Keratinocyte (primary cell): ENCODE data around the gene USP46. TPM values are rescaled to one million over a fixed set of nuclear protein-coding genes. Genes with fewer than 3 reads are reported as not detected.

Experiments
- DNase-seq: peaks from one replicate; pipeline ENCODE4 v3.0.0-alpha.2; 2011; ENCODE audit warnings: low read depth, missing footprints, low spot score
- FAIRE-seq: peaks from 2 replicates; lab custom pipeline; 2011; peaks lifted over from hg19 to GRCh38; lab: Jason Lieb, UNC
- H2AFZ ChIP-seq: 2 replicates; pipeline ENCODE4 v1.6.0; 2012; ENCODE audit warnings: low read length, control low read depth, inconsistent platforms; ENCODE audit not compliant: control insufficient read depth
- H3K27ac ChIP-seq: 2 replicates; pipeline ENCODE4 v1.5.1; 2011; ENCODE audit warnings: low read length; ENCODE audit not compliant: control insufficient read depth, insufficient read depth
- H3K27me3 ChIP-seq: 3 replicates; pipeline ENCODE4 v1.6.0; 2011; ENCODE audit warnings: low read length; ENCODE audit not compliant: control insufficient read depth, insufficient read depth; ENCODE audit errors: extremely low read depth
- H3K36me3 ChIP-seq, 2 experiments: 2 replicates in 1 of 2; 3 replicates in 1 of 2; pipeline ENCODE4 v1.5.1; 2011; ENCODE audit warnings: low read length in 2 of 2, mild to moderate bottlenecking in 1 of 2; ENCODE audit not compliant: control insufficient read depth in 2 of 2, insufficient read depth in 2 of 2; ENCODE audit errors: extremely low read depth in 1 of 2
- H3K4me1 ChIP-seq: 3 replicates; pipeline ENCODE4 v1.5.1; 2011; ENCODE audit warnings: low read length; ENCODE audit not compliant: control insufficient read depth, insufficient read depth; ENCODE audit errors: extremely low read depth
- H3K4me2 ChIP-seq: 3 replicates; pipeline ENCODE4 v1.6.0; 2011; ENCODE audit warnings: low read depth, low read length; ENCODE audit not compliant: control insufficient read depth, insufficient read depth; ENCODE audit errors: extremely low read depth
- H3K4me3 ChIP-seq, 3 experiments: fragments of 200-600 bp in 1 of 3; sonication (generic) in 1 of 3; 2 replicates in 2 of 3; 3 replicates in 1 of 3; pipeline ENCODE4 v1.5.1; 2011 to 2016; ENCODE audit warnings: low read length in 3 of 3, mild to moderate bottlenecking in 3 of 3, control low read depth in 2 of 3, inconsistent platforms in 1 of 3, low read depth in 1 of 3, mixed read lengths in 1 of 3, mixed run types in 1 of 3, moderate library complexity in 1 of 3; ENCODE audit not compliant: control insufficient read depth in 2 of 3, insufficient read depth in 2 of 3; ENCODE audit errors: extremely low read depth in 1 of 3
- H3K79me2 ChIP-seq: 2 replicates; pipeline ENCODE4 v1.6.0; 2012; ENCODE audit warnings: low read length; ENCODE audit not compliant: control insufficient read depth, insufficient read depth
- H3K9ac ChIP-seq: 3 replicates; pipeline ENCODE4 v1.6.0; 2011; ENCODE audit warnings: low read length; ENCODE audit not compliant: control insufficient read depth, insufficient read depth; ENCODE audit errors: extremely low read depth
- H3K9me1 ChIP-seq: 3 replicates; pipeline ENCODE4 v1.6.0; 2011; ENCODE audit warnings: low read length; ENCODE audit not compliant: control insufficient read depth, insufficient read depth; ENCODE audit errors: extremely low read depth
- H3K9me3 ChIP-seq: 2 replicates; pipeline ENCODE4 v1.5.1; 2012; ENCODE audit warnings: low read depth, low read length; ENCODE audit not compliant: control insufficient read depth
- H4K20me1 ChIP-seq: 3 replicates; pipeline ENCODE4 v1.6.0; 2011; ENCODE audit warnings: low read length; ENCODE audit not compliant: control insufficient read depth, insufficient read depth; ENCODE audit errors: extremely low read depth
- CTCF ChIP-seq, 3 experiments: IDR thresholded peaks in 1 of 3; conservative IDR thresholded peaks in 1 of 3; optimal IDR thresholded peaks in 1 of 3; 2 replicates in 2 of 3; 3 replicates in 1 of 3; pipeline versions ENCODE3 to v1.5.1; 2011; ENCODE audit warnings: low read length in 3 of 3, mild to moderate bottlenecking in 3 of 3, moderate library complexity in 2 of 3, control low read depth in 1 of 3, inconsistent platforms in 1 of 3; ENCODE audit not compliant: insufficient read depth in 2 of 3; ENCODE audit errors: extremely low read depth in 1 of 3
- EZH2 ChIP-seq: IDR thresholded peaks from one replicate; pipeline ENCODE4 v1.6.1; 2012; ENCODE audit warnings: inconsistent platforms, mild to moderate bottlenecking, low read length, moderate library complexity
- dilution Hi-C: fragments of 300-500 bp; cut with MboI; formaldehyde crosslinking; loops from one replicate; pipeline ENCODE4 v1.7.0; 2020; ENCODE audit warnings: low sequenced_read_pairs; ENCODE audit not compliant: extremely low pct_ligation_motif_present
- polyA plus RNA-seq, 5 experiments: library from polyadenylated mRNA; depleted of rRNA in 3 of 5; stranded (reverse) in 3 of 5; stranded (forward) in 1 of 5; unstranded in 1 of 5; fragments of >200 nt; gene quantifications; 1 replicate in 1 of 5; 2 replicates in 3 of 5; 3 replicates in 1 of 5; pipeline versions ENCODE4 v1.2.1 to v1.2.3, GENCODE V29; 2011 to 2012; ENCODE audit warnings: missing spikeins in 2 of 5, low read depth in 1 of 5, low replicate concordance in 1 of 5

The USP46 gene
- polyA plus RNA-seq, 1 donor (not counting 4 experiments of a cell fraction or from before 2014, with no cell fraction given): 20.4 TPM

- H3K9ac ChIP-seq: no peak overlapping the region
These were observed 31.2 kb downstream of the USP46 start for GRCh38 chr4:52627876-52628275.

GRCh38 chr4:52625216-52625615, 33.9 kb downstream of the USP46 start:
- DNase-seq: no peak
- H3K27ac ChIP-seq: no peak overlapping the region
- no peaks in the 10 kb centered on the region for H3K27me3 ChIP-seq
- H3K4me2 ChIP-seq: no peak overlapping the region
- no peaks in the 10 kb centered on the region for H3K9me1 ChIP-seq
- no peaks in the 10 kb centered on the region for H3K9me3 ChIP-seq
- TF ChIP-seq CTCF (optimal IDR thresholded peaks at IDR 0.05 in 1 of 3, IDR thresholded peaks at IDR 0.05 in 1 of 3, conservative IDR thresholded peaks at IDR 0.05 in 1 of 3; ENCODE audit: extremely low read depth in 1 of 3, insufficient read depth in 2 of 3, low read length in 3 of 3): no peak
- no peak for TF ChIP-seq EZH2
- H2AFZ ChIP-seq: no peak overlapping the region
- H3K79me2 ChIP-seq: no peaks in the 10 kb centered on the region
- H3K36me3 ChIP-seq: peaks cover 0 to 3% of the 10 kb centered on the region in 2 experiments
- no peak for FAIRE-seq
- H3K4me3 ChIP-seq: no peak overlapping the region
- no peaks in the 10 kb centered on the region for H3K4me1 ChIP-seq
- dilution Hi-C loops: no loop called here
- H4K20me1 ChIP-seq: no peaks in the 10 kb centered on the region
- H3K9ac ChIP-seq: no peak overlapping the region

More at GRCh38 chr4:52627876-52628275, 31.2 kb downstream of the USP46 start:
- Histone ChIP-seq H3K36me3 (peaks cover 0 to 3% of the 10 kb centered on the region in 2 experiments), H3K79me2 (peaks cover 3% of the 10 kb centered on the region), H3K27ac (no peak overlapping the region), H3K9me3 (no peaks in the 10 kb centered on the region), H3K4me1 (no peaks in the 10 kb centered on the region), H3K4me3 (no peak overlapping the region), H3K9me1 (no peaks in the 10 kb centered on the region), H3K27me3 (no peaks in the 10 kb centered on the region), H3K4me2 (no peak overlapping the region), H4K20me1 (no peaks in the 10 kb centered on the region), H2AFZ (no peak overlapping the region)
- DNase-seq (no peak), FAIRE-seq (no peak)
- dilution Hi-C loops: no loop called here
- TF ChIP-seq CTCF (optimal IDR thresholded peaks at IDR 0.05 in 1 of 3, IDR thresholded peaks at IDR 0.05 in 1 of 3, conservative IDR thresholded peaks at IDR 0.05 in 1 of 3; ENCODE audit: extremely low read depth in 1 of 3, insufficient read depth in 2 of 3, low read length in 3 of 3): no peak
- TF ChIP-seq EZH2: no peak
